H7 (cell line): ENCODE measurements around the gene HCFC1R1. TPM values are rescaled to one million over a fixed set of nuclear protein-coding genes. Genes with fewer than 3 reads are reported as not detected.

ENCODE experiments used
- DNase-seq: peaks from one replicate; pipeline ENCODE4 v3.0.0; 2012
- H3K27me3 ChIP-seq: 2 replicates; pipeline ENCODE4 v1.6.0; 2011; ENCODE audit warnings: mild to moderate bottlenecking, low read length; ENCODE audit not compliant: control insufficient read depth, insufficient read depth
- H3K36me3 ChIP-seq: replicated peaks from 2 replicates; pipeline ENCODE4 v1.5.1; 2011; ENCODE audit warnings: low read length; ENCODE audit not compliant: control insufficient read depth, insufficient read depth
- H3K4me3 ChIP-seq: 2 replicates; pipeline ENCODE4 v1.5.1; 2011; ENCODE audit warnings: low read depth, mild to moderate bottlenecking, control low read depth, low read length, moderate library complexity; ENCODE audit not compliant: insufficient read depth
- total RNA-seq: library from RNA; depleted of rRNA; stranded (reverse); fragments of >200 nt; shearing (Covaris generic); gene quantifications from 2 replicates; pipeline ENCODE4 v1.2.3, GENCODE V29; 2014

The HCFC1R1 gene
- total RNA-seq, 1 experiment from 2014 or later: 156 TPM

DNA sequence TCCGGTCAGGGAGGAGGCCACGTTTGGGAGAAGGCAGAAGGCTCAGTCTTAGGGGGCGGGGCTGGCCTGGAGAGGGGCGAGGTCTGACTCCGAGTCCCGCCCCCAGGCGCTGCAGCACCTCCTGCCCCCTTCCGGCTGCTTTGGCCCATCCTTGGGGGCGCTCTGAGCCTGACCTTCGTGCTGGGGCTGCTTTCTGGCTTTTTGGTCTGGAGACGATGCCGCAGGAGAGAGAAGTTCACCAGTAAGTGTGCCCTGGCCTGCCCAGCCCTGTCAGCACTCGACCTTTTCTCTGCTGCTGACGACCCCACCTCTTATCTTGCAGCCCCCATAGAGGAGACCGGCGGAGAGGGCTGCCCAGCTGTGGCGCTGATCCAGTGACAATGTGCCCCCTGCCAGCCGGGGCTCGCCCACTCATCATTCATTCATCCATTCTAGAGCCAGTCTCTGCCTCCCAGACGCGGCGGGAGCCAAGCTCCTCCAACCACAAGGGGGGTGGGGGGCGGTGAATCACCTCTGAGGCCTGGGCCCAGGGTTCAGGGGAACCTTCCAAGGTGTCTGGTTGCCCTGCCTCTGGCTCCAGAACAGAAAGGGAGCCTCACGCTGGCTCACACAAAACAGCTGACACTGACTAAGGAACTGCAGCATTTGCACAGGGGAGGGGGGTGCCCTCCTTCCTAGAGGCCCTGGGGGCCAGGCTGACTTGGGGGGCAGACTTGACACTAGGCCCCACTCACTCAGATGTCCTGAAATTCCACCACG is 2.1 kb downstream of the HCFC1R1 start:
- Histone ChIP-seq H3K27me3 (no peaks in the 10 kb centered on the region), H3K36me3 (peaks cover 9% of the 10 kb centered on the region), H3K4me3 (peak overlapping the region; percentile 96)
- peak; percentile 95 for DNase-seq

DNA sequence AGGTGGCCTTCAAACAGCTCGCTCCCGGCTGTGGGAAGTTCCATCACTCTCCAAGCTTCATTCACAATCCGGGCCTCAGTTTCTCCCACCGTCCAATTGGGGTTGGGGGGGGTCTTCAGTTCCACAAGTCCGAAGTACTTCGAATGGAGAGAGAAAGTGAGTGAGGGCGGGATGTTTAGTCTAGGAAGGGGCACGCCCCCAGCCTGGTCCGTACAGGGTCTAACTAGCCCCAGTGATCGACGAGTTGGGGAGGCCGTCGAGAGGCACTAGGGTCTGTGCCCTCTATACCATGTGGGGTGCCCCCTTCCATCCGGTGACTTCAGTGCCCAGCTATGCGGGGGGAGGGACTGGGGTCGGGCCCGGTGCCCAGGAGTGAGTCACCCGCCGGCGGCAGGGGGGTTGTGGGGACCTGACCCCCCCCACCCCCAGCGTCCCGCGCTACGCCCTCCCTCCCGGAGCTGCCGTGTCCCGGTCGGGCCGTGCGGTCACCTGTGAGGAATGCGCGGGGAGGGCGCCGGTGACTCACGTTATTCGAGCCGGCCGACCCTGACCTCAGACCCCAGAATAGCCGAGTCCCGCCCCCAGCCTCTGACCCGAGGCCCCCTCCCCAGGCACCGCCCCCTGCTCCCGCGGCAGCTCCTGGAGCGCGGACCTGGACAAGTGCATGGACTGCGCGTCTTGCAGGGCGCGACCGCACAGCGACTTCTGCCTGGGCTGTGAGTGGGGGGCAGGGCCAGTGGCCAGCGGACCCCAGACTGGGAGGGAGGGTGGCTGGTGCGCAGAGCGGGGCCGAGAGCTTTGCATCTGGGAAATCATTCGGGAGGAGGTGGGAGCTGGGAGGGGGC is 2.9 kb downstream of the HCFC1R1 start:
- peak; percentile 94 for DNase-seq
- Histone ChIP-seq H3K36me3 (peaks cover 5% of the 10 kb centered on the region; the same call in 1 of the 2 replicates), H3K4me3 (peak overlapping the region; percentile 96), H3K27me3 (no peaks in the 10 kb centered on the region)

DNA sequence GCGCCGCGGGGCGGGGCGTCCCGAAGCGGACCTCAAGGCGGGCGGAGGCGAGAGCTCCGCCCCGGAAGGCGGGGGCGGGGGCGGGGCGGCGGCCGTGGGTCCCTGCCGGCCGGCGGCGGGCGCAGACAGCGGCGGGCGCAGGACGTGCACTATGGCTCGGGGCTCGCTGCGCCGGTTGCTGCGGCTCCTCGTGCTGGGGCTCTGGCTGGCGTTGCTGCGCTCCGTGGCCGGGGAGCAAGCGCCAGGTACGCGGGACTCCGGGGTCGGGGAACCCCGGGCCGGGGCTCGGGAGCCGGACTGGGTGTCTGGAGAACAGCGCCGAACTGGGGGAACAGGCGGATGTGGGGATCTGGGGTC is 3.5 kb downstream of the HCFC1R1 start, which contains the start of gene TNFRSF12A:
TNFRSF12A (plus strand) TSS at position 122 of the 357 bp plus-strand sequence; CDS start at position 152, 30 bp downstream.
- Histone ChIP-seq H3K27me3 (no peaks in the 10 kb centered on the region), H3K36me3 (peaks cover 7% of the 10 kb centered on the region), H3K4me3 (peak within 1 kb of the TSS; percentile 96)
- peak; percentile 96 for DNase-seq

DNA sequence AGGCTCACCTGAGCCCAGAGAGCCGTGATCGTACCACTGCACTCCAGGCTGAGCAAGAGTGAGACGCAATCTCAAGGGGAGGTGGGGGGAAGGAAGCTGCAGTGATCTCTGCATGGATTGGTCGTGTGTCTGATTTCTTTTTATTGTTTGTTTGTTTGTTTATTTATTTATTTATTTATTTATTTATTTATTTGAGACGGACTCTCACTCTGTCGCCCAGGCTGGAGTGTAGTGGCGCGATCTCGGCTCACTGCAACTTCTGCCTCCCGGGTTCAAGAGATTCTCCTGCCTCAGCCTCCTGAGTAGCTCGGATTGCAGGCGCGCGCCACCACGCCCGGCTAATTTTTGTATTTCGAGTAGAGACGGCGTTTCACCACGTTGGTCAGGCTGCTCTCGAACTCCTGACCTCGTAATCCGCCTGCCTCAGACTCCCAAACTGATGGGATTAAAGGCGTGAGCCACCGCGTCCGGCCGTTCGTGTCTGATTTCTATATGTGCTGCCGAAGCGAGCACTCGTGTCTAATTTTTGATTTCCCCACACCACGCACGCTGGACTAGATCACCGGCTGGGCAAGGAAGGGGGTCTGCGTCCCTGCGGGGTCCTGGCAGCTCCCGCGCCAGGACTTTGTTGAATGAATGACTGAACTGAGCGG is 4.0 kb downstream of the HCFC1R1 start:
- DNase-seq: no peak
- Histone ChIP-seq H3K27me3 (no peaks in the 10 kb centered on the region), H3K4me3 (peak overlapping the region; percentile 28), H3K36me3 (peaks cover 7% of the 10 kb centered on the region)

DNA sequence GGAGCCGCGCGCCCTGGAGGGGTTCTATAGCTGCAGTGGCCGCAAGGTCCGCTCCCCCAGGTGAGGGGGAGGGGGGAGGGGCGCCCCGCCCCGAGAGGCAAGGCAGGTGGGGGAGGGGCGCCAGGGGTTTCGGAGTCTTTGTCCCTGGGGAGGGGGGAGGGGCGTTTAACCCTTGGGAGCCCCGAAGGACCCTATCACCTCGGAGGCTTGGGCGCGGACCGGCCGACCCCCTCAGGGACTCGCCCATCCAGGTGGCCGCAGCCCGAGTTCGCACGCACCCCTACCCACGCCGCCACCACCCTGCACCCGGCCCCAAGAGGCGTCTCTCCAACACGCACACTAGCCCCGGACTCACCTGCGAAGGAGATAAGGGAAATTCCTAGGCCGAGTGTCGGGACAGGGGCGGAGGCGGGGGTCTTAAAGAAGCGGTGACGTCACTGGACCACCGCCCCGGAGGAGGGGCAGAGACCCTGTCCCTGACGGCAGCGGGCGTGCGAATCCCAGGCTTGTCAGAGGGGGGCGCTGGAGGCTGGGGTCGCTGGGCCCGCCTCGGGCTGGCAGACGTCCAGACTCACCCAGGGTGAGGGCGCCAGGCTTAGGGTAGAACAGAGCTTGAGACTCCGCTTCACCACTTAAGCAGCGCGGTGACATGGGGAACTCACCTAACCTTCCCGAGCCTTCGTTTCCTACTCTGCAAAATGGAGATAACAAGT is 5.8 kb downstream of the HCFC1R1 start, which contains the start of gene CLDN6:
CLDN6 (minus strand) TSS at position 390 of the 713 bp plus-strand sequence. CDS start 2,162 bp downstream, outside the sequence.
- Histone ChIP-seq H3K4me3 (peak within 1 kb of the TSS; percentile 87), H3K27me3 (peaks cover 6% of the 10 kb centered on the region)
- peak; percentile 98 for DNase-seq

DNA sequence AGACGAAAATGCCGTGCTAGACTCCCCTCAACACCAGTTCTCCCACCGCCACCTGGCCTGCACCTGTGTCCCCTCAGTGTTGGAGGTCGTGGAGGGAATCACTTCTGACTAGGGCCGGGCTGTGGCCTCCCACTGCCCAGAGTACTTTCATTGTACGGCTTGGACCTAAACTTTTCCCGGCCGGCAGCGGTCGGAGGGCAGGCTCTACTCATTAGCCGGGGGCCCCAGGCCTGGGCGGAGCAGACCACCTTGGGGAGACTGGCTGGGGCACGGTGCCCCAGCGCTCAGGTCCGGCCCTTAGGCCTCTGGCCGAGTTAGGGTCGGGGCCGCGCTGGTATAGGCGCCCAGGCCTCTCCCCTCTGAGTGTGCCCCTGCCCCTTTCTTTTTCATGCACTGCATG is 6.4 kb downstream of the HCFC1R1 start:
- Histone ChIP-seq H3K36me3 (peaks cover 7% of the 10 kb centered on the region), H3K4me3 (peak overlapping the region; percentile 87), H3K27me3 (peaks cover 10% of the 10 kb centered on the region)
- no peak for DNase-seq

More for the DNA sequence above, 5.8 kb downstream of the HCFC1R1 start, which contains the start of gene CLDN6:
- peaks cover 7% of the 10 kb centered on the region for H3K36me3 ChIP-seq

DNA sequence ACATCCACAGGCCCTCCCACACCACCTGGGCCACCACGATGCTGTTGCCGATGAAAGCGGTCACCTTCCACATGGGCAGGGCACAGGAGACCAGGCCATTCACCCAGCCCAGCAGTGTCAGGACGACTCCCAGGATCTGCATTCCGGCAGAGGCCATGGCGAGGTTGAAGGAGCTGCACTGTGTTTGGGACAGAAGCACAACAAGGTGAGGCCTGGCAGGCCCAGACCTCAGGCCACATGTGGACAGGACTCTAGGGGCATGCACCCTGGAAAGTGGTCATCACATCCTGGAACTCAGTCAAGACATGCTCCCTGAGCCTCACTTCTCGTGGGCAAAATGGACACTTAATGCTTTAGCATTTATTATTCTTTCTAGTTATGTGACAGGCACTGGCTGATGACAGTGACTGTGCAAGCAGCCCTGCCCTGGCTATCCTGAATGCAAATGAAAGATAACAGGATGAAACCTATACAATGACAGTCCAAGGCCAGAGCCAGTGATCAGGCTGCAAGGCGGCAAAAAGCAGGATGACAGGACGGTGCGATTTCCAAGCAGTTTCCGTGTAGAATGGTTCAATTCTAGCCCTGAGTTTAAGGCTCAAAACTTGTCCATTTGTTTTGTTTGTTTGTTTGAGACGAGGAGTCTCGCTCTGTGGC is 7.7 kb downstream of the HCFC1R1 start:
- DNase-seq: no peak
- no peak overlapping the region for H3K4me3 ChIP-seq
- H3K27me3 ChIP-seq: peaks cover 12% of the 10 kb centered on the region
- H3K36me3 ChIP-seq: peaks cover 5% of the 10 kb centered on the region

DNA sequence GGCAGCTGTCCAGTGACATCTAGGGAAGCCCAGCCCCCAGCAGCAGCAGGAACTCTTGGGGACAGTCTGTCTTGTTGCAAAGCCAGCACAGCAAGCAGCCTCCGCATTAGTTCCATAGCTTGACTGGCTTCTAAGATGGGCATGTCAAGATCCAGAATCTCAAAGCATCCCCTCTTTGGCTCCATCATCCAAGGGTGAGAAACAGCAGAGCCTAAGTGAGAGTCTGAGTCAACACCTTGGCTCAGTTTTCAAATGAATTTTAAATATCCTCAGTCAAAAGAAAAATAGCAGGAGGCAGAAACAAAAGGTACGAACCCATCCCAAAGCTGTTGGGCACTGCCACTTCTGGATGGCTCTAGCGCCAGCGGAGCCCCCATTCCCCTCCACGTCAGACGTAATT is 8.8 kb downstream of the HCFC1R1 start:
- no peak for DNase-seq
- H3K27me3 ChIP-seq: peaks cover 12% of the 10 kb centered on the region
- peaks cover 5% of the 10 kb centered on the region for H3K36me3 ChIP-seq
- H3K4me3 ChIP-seq: no peak overlapping the region

DNA sequence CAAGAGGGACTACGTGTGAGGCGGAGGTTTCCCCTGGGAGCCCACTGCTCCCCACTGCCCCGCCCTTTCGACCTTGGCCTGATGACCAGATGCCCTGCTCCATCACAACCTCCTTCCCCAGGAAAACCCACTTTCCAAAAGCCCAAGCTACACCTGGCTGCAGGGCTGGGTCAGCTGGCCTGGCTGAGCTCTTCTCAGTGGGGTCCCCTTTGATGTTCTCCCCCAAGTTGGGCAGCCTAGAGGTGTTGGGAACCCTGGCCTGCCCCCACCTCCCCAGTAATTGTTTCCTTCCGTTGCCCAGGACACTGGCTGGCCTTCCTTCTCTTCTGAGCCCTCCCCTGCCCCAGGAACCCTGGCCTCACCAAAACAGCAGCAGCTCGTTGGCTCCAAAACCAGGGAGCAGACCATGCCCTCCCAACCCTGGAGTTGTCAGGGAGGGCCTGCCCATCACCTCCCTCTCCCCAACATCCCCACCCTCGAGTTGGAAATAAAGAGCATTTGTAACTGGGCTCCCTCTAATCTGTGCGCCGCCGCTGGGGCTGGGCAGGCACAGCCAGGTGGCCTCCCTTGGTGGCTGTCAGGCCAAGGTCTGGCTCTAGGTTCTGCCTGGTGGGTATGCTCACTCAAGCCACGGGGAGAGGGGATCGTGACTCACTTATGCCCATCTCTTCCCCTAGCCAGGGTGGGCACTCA is 9.6 kb downstream of the HCFC1R1 start:
- no peak for DNase-seq
- Histone ChIP-seq H3K27me3 (peaks cover 12% of the 10 kb centered on the region), H3K36me3 (peaks cover 5% of the 10 kb centered on the region), H3K4me3 (no peak overlapping the region)

DNA sequence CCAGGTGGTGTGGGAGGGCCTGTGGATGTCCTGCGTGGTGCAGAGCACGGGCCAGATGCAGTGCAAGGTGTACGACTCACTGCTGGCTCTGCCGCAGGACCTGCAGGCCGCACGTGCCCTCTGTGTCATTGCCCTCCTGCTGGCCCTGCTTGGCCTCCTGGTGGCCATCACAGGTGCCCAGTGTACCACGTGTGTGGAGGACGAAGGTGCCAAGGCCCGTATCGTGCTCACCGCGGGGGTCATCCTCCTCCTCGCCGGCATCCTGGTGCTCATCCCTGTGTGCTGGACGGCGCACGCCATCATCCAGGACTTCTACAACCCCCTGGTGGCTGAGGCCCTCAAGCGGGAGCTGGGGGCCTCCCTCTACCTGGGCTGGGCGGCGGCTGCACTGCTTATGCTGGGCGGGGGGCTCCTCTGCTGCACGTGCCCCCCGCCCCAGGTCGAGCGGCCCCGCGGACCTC is 10.2 kb downstream of the HCFC1R1 start:
- peaks cover 12% of the 10 kb centered on the region for H3K27me3 ChIP-seq
- no peak overlapping the region for H3K4me3 ChIP-seq
- DNase-seq: peak; percentile 77
- peaks cover 5% of the 10 kb centered on the region for H3K36me3 ChIP-seq

DNA sequence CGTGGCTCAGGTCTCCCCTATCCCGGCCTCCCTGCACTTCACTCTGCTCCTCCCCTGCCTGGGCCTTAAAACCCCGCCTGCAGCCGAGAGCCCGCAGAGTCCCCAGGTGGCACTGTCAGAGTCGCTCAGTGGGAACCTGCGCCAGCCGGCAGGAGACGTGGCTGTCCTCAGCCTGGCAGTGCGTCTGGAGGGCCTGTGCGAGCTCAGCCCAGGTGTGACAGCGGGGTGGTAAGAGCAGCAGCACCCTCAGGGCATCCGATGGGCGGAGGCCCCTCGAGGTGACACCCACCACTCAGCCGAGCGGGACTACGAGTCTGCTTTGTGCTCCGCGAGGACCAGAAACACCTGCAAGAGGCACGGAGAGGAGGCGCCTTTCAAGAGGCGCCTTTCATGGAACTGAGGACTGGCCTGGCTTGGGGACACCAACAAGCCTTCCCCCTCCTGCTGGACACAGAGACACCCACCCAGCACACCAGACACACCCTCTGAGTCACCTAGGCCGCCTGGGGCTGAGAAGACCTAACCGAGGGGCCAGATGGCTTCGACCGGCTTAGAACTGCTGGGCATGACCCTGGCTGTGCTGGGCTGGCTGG is 10.8 kb downstream of the HCFC1R1 start, which contains the start of gene CLDN9:
CLDN9 (plus strand) TSS at position 96 of the 593 bp plus-strand sequence; CDS start at position 536, 440 bp downstream.
- Histone ChIP-seq H3K27me3 (peaks cover 12% of the 10 kb centered on the region), H3K36me3 (peaks cover 5% of the 10 kb centered on the region), H3K4me3 (peak within 1 kb of the TSS; percentile 44)
- peak; percentile 78 for DNase-seq

DNA sequence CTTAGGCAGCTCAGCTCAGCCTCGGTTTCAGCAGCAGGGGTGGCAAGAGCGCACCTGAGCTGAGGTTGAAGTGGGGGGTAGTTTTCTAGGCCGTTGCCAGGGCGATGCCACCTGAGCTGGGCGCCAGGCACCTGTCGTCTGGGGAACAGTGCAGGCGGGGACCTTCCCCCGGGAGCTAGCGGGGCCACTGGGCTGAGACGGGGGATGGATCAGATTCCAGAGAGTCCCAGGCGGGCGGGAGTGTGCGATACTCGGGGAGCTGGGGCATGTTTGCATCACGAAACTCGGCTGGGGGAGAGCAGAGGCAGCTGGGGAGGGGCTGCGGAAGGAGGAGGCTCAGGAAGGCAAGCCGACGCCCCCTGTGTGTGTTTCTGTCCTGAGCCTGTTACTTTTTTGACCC is 11.5 kb downstream of the HCFC1R1 start:
- Histone ChIP-seq H3K27me3 (peaks cover 12% of the 10 kb centered on the region), H3K4me3 (peak overlapping the region; percentile 44), H3K36me3 (peaks cover 5% of the 10 kb centered on the region)
- DNase-seq: peak; percentile 83
